Neural progenitor cell (in vitro differentiated cells): ENCODE data around the gene RGS6.

Experiments used
- EZH2 ChIP-seq: fragments of 200-600 bp; sonication (generic); IDR thresholded peaks from 2 replicates; pipeline ENCODE4 v1.6.1; 2017; ENCODE audit warnings: antibody characterized with exemption, mild to moderate bottlenecking, moderate library complexity
- EZH2phosphoT487 ChIP-seq: fragments of 200-600 bp; sonication (generic); IDR thresholded peaks from 2 replicates; pipeline ENCODE4 v1.6.1; 2017; ENCODE audit warnings: antibody characterized with exemption
- TF ChIP-seq, protein P1 (sequence below): fragments of 200-600 bp; sonication (generic); IDR thresholded peaks from 2 replicates; pipeline ENCODE4 v1.5.1; 2017; ENCODE audit warnings: antibody characterized with exemption, mild to moderate bottlenecking

DNA sequence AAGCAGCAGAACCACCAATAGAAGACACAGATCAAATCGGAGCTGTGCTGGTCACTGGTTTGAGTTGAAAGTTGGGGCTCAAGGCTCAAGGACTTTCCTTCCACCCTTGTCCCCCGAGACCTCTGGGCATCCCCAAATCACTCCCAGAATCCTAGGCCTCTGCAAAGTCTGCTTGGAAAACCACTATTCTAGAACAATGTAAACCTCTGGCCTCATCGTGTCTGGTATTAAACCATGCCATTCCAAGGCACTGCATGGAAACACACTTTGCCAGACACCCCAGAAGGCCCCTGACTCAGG lies 673.6 kb downstream of the RGS6 start:
- TF ChIP-seq, protein P1, sequence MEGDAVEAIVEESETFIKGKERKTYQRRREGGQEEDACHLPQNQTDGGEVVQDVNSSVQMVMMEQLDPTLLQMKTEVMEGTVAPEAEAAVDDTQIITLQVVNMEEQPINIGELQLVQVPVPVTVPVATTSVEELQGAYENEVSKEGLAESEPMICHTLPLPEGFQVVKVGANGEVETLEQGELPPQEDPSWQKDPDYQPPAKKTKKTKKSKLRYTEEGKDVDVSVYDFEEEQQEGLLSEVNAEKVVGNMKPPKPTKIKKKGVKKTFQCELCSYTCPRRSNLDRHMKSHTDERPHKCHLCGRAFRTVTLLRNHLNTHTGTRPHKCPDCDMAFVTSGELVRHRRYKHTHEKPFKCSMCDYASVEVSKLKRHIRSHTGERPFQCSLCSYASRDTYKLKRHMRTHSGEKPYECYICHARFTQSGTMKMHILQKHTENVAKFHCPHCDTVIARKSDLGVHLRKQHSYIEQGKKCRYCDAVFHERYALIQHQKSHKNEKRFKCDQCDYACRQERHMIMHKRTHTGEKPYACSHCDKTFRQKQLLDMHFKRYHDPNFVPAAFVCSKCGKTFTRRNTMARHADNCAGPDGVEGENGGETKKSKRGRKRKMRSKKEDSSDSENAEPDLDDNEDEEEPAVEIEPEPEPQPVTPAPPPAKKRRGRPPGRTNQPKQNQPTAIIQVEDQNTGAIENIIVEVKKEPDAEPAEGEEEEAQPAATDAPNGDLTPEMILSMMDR = no peak
- TF ChIP-seq EZH2phosphoT487 (no peak), EZH2 (no peak)
